ENCODE results near the gene TIMELESS. TPM values are rescaled to one million over a fixed set of nuclear protein-coding genes. Genes with fewer than 3 reads are reported as not detected.

TIMELESS gene
- total RNA-seq, 1 donor from 2014 or later = 12.1 TPM

GRCh38 chr12:56392331-56392730 lies 56.9 kb downstream of the TIMELESS start:
- no peaks in the 10 kb centered on the region for H3K36me3 Mint-ChIP-seq (ENCODE audit: low read depth)
- TF ChIP-seq, protein P1, sequence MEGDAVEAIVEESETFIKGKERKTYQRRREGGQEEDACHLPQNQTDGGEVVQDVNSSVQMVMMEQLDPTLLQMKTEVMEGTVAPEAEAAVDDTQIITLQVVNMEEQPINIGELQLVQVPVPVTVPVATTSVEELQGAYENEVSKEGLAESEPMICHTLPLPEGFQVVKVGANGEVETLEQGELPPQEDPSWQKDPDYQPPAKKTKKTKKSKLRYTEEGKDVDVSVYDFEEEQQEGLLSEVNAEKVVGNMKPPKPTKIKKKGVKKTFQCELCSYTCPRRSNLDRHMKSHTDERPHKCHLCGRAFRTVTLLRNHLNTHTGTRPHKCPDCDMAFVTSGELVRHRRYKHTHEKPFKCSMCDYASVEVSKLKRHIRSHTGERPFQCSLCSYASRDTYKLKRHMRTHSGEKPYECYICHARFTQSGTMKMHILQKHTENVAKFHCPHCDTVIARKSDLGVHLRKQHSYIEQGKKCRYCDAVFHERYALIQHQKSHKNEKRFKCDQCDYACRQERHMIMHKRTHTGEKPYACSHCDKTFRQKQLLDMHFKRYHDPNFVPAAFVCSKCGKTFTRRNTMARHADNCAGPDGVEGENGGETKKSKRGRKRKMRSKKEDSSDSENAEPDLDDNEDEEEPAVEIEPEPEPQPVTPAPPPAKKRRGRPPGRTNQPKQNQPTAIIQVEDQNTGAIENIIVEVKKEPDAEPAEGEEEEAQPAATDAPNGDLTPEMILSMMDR (IDR thresholded peaks at IDR 0.05) = no peak
- DNase-seq (ENCODE audit: low spot score) = no peak
- peaks cover 12% of the 10 kb centered on the region for H3K4me1 Mint-ChIP-seq (ENCODE audit: low read depth)
- H3K9me3 Mint-ChIP-seq (ENCODE audit: low read depth) = peaks cover 6% of the 10 kb centered on the region
- H3K27me3 Mint-ChIP-seq (ENCODE audit: low read depth) = no peaks in the 10 kb centered on the region
- H3K4me3 Mint-ChIP-seq (ENCODE audit: unreplicated experiment) = no peak overlapping the region
- no peak overlapping the region for H3K27ac Mint-ChIP-seq (ENCODE audit: unreplicated experiment)

DNA sequence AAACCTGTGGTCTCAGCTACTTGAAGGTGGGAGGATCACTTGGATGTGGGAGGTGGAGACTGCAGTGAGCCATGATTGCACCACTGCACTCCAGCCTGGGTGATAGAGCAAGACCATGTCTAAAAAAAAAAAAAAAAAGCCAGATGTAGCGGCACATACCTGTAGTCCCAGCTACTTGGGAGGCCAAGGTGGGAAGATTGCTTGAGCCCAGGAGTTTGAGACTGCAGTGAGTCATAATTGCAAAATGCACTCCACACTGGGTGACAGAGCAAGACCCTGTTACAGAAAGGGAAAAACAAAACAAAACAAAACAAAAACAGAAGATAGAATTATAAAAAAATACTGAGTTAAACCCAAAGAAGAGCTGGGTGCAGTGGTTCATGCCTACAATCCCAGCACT lies 57.5 kb downstream of the TIMELESS start:
- no peak for DNase-seq (ENCODE audit: low spot score)
- H3K9me3 Mint-ChIP-seq (ENCODE audit: low read depth) = peaks cover 6% of the 10 kb centered on the region
- no peak overlapping the region for H3K27ac Mint-ChIP-seq (ENCODE audit: unreplicated experiment)
- H3K4me3 Mint-ChIP-seq (ENCODE audit: unreplicated experiment) = no peak overlapping the region
- no peaks in the 10 kb centered on the region for H3K27me3 Mint-ChIP-seq (ENCODE audit: low read depth)
- H3K4me1 Mint-ChIP-seq (ENCODE audit: low read depth) = peaks cover 18% of the 10 kb centered on the region
- TF ChIP-seq, protein P1 (IDR thresholded peaks at IDR 0.05) = no peak
- H3K36me3 Mint-ChIP-seq (ENCODE audit: low read depth) = no peaks in the 10 kb centered on the region

GRCh38 chr12:56389412-56389811 lies 59.8 kb downstream of the TIMELESS start:
- H3K27ac Mint-ChIP-seq (ENCODE audit: unreplicated experiment) = no peak overlapping the region
- H3K4me3 Mint-ChIP-seq (ENCODE audit: unreplicated experiment) = no peak overlapping the region
- peaks cover 6% of the 10 kb centered on the region for H3K9me3 Mint-ChIP-seq (ENCODE audit: low read depth)
- no peaks in the 10 kb centered on the region for H3K36me3 Mint-ChIP-seq (ENCODE audit: low read depth)
- H3K4me1 Mint-ChIP-seq (ENCODE audit: low read depth) = peaks cover 28% of the 10 kb centered on the region
- no peaks in the 10 kb centered on the region for H3K27me3 Mint-ChIP-seq (ENCODE audit: low read depth)
- TF ChIP-seq, protein P1 (IDR thresholded peaks at IDR 0.05) = no peak
- DNase-seq (ENCODE audit: low spot score) = no peak

- DNase-seq (ENCODE audit: low spot score) = no peak
- H3K27me3 Mint-ChIP-seq (ENCODE audit: low read depth) = no peaks in the 10 kb centered on the region
- peak overlapping the region; percentile 46 for H3K4me3 Mint-ChIP-seq (ENCODE audit: unreplicated experiment)
- peaks cover 2% of the 10 kb centered on the region for H3K9me3 Mint-ChIP-seq (ENCODE audit: low read depth)
- H3K36me3 Mint-ChIP-seq (ENCODE audit: low read depth) = no peaks in the 10 kb centered on the region
- TF ChIP-seq, protein P1 (IDR thresholded peaks at IDR 0.05) = no peak
- H3K27ac Mint-ChIP-seq (ENCODE audit: unreplicated experiment) = peak overlapping the region; percentile 88
- H3K4me1 Mint-ChIP-seq (ENCODE audit: low read depth) = peaks cover 28% of the 10 kb centered on the region
Measured at GRCh38 chr12:56387152-56387736, 62.0 kb downstream of the TIMELESS start.

DNA sequence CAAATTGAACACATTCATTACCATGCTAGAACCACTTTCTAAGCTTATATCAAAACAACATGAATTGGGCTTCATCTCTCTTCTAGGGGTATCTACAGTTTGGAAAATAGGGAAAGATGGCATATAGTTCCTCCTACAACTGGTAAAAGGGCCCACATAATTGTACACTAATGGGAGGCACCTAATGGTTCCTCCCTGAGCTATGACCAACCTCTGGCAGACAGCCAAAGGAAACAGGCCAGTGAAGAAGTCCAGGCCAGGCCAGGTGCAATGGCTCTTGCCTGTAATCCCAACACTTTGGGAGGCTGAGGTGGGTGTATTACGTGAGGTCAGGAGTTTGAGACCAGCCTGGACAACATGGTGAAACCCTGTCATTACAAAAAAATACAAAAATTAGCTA lies 63.4 kb downstream of the TIMELESS start:
- no peaks in the 10 kb centered on the region for H3K27me3 Mint-ChIP-seq (ENCODE audit: low read depth)
- no peaks in the 10 kb centered on the region for H3K9me3 Mint-ChIP-seq (ENCODE audit: low read depth)
- no peak overlapping the region for H3K4me3 Mint-ChIP-seq (ENCODE audit: unreplicated experiment)
- H3K4me1 Mint-ChIP-seq (ENCODE audit: low read depth) = peaks cover 28% of the 10 kb centered on the region
- TF ChIP-seq, protein P1 (IDR thresholded peaks at IDR 0.05) = no peak
- H3K27ac Mint-ChIP-seq (ENCODE audit: unreplicated experiment) = no peak overlapping the region
- no peaks in the 10 kb centered on the region for H3K36me3 Mint-ChIP-seq (ENCODE audit: low read depth)
- DNase-seq (ENCODE audit: low spot score) = no peak

Measured in chondrocyte (in vitro differentiated cells).